Testis (tissue), 2 donors: ENCODE data around the gene PLGRKT.

Source experiments
- CTCF ChIP-seq, 3 experiments: fragments of 450-650 bp in 2 of 3; fragments of 200-600 bp in 1 of 3; sonication (generic) in 1 of 3; IDR thresholded peaks; one replicate each; pipeline ENCODE4 v1.5.1; 2016 to 2019; ENCODE audit warnings: antibody characterized with exemption in 3 of 3, mild to moderate bottlenecking in 2 of 3, moderate library complexity in 1 of 3
- POLR2A ChIP-seq: fragments of 450-650 bp; IDR thresholded peaks from one replicate; pipeline ENCODE4 v1.6.1; 2017; ENCODE audit warnings: antibody characterized with exemption, mild to moderate bottlenecking, moderate library complexity

GRCh38 chr9:5466766-5467165 is 29.0 kb upstream of the PLGRKT start:
- no peak for TF ChIP-seq POLR2A
- TF ChIP-seq CTCF (IDR thresholded peaks at IDR 0.05), result no peak
